ENCODE data around the gene WDR91.
"Not testable (repeated sequence)": the region's sequence is repeated elsewhere in the genome, so short reads cannot be mapped to it uniquely, and the experiment has no call there.

WDR91 gene

DNA sequence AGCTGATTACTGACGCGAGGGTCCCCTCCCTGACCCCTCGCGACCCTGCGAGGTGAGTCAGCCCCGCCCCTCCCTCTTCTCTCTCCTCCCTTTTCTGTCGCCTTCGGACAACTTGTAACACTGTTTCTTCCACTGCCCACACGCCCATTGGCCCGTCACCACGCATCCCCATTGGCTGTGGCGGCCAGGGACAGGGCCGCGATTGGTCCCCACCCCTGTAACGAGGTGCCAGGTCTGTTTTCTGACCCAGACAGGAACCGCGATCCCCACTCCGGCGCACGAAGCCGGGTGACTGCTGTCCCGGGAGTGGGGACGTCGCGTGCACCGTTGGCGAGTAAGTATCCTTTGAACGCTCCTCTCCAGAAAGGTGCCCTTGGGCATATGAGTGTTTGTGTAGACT lies 22.2 kb upstream of the WDR91 start, which contains the start of gene STRA8:
TSS of gene STRA8 (plus strand) at position 269 of the 400 bp plus-strand sequence. CDS start 6,687 bp downstream, outside the sequence.
- DNase-seq = no peak

DNA sequence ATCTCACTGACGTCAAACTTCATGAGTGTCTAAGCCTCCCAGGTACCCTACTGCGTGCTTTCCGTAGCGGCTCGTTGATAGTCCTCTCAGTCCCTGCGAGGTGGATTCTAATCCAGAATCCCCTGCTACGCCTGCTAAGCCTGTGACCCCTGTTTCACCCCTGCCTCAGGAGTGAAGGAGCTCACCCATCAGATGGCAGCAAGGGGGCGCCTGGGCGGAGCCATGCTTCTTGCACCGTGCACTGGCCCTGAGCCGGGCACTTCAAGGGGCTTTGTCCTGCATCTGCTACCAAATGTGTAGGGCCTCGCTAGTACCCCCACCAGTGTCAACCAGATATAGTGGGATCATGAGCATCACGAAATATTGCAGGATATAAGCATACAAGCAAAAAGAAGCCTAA lies 21.4 kb upstream of the WDR91 start:
- DNase-seq = no peak

- DNase-seq = no peak
These were observed 20.8 kb upstream of the WDR91 start for GRCh38 chr7:135232087-135232486.

DNA sequence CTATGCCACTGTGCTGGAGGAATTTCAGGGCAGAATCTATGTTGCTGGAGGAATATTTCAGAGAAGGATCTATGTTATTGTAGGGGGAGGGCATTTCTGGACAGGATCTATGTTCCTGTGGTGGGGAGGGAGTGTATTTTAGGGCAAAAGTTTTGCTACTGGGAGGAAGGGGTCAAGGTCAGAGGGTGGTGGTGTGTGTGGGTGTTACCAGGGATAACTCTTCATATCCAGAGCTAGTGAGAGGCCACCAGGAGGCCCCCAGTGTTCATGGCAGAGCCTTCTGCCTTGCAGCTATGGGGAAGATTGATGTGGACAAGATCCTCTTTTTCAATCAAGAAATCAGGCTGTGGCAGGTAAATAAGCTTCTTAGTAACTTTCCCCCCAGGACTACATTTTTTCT lies 20.4 kb upstream of the WDR91 start:
- DNase-seq = no peak

GRCh38 chr7:135224027-135224426 lies 12.7 kb upstream of the WDR91 start:
- no peak for DNase-seq

- DNase-seq = no peak
These were observed 6.6 kb upstream of the WDR91 start for GRCh38 chr7:135217645-135218509.

- DNase-seq = no peak
These were observed 4.4 kb upstream of the WDR91 start for GRCh38 chr7:135215698-135216097.

DNA sequence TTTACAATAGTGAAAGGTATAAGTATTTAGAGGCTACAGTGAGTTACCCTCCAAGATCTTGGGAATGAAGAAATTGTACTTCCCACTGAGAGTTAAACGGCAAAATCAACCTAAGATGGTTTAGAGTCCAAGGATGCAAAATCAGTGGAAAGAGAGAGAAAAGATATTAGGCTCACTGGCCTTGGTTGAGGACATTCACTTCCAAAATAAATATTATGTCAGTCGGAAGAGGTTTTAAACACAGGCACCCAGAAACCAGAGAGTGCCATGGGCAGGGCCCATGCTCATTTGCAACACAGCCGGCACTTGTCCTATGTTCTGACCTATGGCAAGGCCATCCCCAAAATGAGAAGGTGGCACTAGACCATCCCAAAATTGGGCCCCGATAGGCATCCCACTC lies 3.9 kb upstream of the WDR91 start:
- no peak for DNase-seq

GRCh38 chr7:135213831-135214230 lies 2.5 kb upstream of the WDR91 start:
- no peak for DNase-seq

DNA sequence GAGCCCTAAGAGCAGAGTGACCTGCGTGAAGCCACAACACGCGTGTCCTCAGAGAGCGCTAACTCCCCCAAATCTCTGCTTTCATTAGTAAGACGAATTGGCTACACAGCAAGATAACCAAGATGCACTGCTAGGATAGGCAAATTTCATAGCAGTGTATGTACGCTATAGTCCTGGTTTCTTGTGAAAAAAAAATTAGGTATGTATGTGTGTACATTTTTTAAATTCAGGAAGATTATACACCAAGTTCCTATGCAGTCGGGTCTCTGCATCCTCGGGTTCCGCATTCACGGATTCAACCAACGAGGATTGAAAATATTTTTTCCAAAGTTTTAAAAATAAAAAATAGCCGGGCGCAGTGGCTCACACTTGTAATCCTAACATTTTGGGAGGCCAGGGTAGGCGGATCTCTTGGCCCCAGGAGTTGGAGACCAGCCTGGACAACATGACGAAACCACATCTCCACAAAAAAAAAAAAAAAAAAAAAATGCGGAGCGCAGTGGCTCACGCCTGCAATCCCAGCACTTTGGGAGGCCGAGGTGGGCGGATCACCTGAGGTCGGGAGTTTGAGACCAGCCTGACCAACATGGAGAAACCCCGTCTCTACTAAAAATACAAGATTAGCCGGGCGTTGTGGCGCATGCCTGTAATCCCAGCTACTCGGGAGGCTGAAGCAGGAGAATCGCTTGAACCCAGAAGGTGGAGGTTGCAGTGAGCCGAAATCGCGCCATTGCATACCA lies 790 bp upstream of the WDR91 start:
- DNase-seq = not testable (repeated sequence)

- DNase-seq = no peak
These were observed 493 bp downstream of the WDR91 start for GRCh38 chr7:135210888-135211178.

- no peak for DNase-seq
These were observed 2.0 kb downstream of the WDR91 start for GRCh38 chr7:135209225-135209834.

GRCh38 chr7:135208102-135208793 lies 3.1 kb downstream of the WDR91 start:
- DNase-seq = no peak

DNA sequence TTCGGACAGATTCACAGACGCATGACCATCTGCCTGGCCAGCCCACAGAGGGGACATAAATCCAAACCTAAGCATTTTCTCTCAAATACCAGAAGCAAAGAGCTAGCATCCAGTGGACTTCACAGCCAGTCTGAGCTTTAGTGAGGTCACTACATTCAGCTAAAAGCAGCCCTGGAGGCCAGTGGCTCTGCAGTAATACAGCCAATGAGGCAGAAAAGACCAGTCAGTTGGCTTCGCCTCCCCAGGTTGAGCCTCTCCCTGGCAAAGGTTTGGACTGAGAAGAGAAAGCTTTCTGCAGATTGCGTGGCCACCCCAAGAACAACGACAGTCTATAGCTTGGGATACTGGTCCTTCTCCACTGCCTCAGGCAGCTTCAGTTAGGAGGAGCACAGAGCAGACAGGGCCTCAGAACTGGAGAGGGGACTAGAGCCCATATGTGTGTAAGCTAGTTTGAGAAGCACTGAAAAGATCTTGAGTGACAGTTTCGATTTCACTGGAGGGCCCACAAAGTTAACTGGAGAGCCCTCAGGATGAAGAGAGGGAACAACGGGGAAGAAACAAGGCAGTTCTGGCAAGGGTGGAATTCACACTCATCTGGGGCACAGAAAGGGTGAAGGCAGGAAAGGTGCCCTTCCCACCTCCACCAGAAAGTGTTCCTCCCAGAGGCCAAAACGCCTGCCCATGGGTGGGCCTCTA lies 3.8 kb downstream of the WDR91 start:
- DNase-seq = no peak

DNA sequence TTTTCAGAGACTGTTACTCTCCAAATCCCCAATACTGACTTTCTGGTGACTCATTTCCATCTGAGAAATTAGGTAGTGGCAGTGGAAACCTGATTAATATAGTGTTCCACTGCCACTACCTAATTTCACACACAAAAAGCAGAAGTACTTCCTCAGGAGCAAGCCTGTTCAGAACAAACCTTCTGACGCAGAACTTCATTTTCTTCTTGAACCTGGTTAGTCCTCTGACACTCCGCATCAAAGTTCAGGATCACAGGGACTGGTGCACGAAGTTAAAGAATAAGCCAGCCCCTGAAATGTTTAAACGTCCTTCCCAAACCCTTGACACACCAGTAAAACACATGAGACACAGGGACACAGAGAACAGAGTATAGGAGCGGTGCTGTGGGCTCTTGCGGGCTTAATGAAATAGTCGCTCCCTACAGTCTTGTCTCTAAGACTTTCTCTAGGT lies 4.4 kb downstream of the WDR91 start:
- DNase-seq = no peak

GRCh38 chr7:135205850-135206249 lies 5.5 kb downstream of the WDR91 start:
- DNase-seq = no peak

GRCh38 chr7:135204876-135205275 lies 6.5 kb downstream of the WDR91 start:
- DNase-seq = no peak

DNA sequence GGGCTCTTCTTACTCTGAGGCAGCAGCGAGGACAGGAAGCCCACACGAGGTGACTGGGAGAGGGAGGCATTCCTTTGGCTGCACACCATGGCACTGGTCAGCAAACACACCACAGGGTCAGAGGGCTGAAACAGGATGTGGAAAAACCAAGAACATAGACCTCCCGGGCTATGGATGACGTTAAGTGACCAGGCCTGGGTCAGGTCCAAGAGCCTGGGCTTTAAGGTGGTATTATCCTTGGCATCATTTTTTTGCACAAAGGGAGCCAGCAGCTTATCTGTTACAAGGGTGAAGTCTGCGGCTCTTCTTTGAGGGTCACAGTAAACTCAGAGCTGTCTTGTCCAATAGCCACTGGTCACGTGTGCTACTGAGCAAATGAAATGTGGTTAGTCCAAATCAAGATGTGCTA lies 7.0 kb downstream of the WDR91 start:
- no peak for DNase-seq

DNA sequence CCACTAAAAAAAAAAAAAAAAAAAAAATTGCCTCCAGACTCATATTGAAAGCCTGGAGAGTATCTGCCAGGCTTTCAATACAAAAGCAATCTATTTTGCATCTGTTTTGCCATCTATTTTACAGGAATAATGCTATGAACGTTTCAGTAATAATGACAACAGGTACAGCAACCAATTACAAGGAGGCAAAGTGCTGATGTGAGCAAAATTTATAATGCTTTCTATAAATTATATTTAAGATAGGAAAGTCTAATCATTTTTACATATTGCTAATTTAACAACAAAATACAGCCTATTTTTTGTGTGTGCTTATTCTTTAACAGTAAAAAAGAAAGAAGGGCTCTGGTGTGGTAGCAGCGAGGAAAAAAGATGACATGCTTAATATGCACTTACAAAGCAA lies 10.0 kb downstream of the WDR91 start:
- DNase-seq = no peak

DNA sequence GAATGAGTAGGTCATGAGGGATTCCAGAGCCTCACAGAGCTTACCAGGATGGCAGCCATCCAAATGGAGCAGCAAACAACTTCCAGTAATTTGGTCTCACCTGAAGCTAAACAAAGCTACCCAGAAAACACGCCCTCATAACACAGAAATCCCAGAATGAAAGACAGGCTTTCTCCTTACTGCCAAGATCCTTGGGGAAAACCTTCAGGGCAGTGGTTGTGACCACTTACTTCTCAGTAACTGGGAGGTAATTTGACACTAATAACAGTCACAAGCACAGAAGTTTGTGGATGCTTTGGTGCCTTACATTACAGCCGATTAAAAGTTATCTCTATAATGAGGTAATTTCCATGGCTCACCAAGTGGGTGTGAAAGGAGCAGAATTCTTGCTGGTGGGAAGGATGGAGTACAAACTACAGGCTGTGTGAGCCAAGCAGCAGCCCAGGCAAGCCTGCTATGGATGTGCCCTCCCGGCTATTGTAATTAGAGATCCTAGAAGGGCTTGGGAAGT lies 10.4 kb downstream of the WDR91 start:
- DNase-seq = no peak

- DNase-seq = no peak
These were observed 11.9 kb downstream of the WDR91 start for GRCh38 chr7:135199439-135199838.

DNA sequence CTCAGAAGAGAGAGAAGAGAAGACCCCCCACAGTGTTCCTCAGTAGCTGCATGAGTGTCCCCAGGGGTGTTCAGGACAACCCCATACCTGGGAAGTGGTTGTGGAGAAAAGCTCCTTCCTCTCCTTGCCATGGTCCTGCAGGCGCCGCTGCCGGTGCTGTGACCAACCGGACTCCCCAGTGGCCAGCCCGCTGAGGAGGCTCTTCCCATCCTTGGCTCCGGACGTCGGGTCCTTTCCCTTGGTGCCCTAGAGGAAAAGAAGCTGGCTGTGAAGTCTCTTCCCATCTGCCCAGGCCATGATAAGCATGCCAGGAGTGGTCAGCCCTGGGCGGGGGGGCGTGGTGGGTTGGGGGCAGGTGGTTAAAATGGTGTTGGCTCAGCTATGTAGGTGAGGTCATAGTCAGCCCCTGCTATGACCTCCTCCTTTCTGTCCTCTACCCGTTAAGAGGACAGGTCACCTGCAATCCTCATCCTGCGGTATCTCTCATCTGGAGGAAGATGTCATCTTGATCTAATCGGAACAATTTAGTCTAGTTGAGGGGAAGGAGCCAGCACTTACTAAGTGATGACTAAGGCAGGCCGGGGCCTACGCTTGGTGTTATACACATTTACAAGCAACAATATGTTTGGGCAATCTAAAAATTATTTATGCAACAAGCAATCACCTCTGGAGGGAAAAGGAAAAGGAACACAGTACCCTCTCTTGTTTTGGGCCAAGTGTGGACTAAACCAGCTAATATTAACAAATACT lies 13.2 kb downstream of the WDR91 start:
- no peak for DNase-seq

Measured in right forelimb (tissue), 1 donor.